Measurements from ENCODE around the gene CLEC14A. TPM values are rescaled to one million over a fixed set of nuclear protein-coding genes. Genes with fewer than 3 reads are reported as not detected.

Gene CLEC14A
- polyA plus RNA-seq, 1 donor = 24.4 TPM

GRCh38 chr14:38243696-38244240, 12.1 kb downstream of the CLEC14A start:
- no peak for DNase-seq

- DNase-seq = no peak
Observed at GRCh38 chr14:38238878-38239277, 17.0 kb downstream of the CLEC14A start.

- DNase-seq = no peak
Observed at GRCh38 chr14:38238332-38238731, 17.6 kb downstream of the CLEC14A start.

GRCh38 chr14:38233218-38233617, 22.7 kb downstream of the CLEC14A start:
- no peak for DNase-seq

- no peak for DNase-seq
Observed at GRCh38 chr14:38226366-38226765, 29.5 kb downstream of the CLEC14A start.

- no peak for DNase-seq
Observed at GRCh38 chr14:38225946-38226345, 29.9 kb downstream of the CLEC14A start.

- no peak for DNase-seq
Observed at GRCh38 chr14:38224338-38224737, 31.6 kb downstream of the CLEC14A start.

GRCh38 chr14:38221077-38221476, 34.8 kb downstream of the CLEC14A start:
- DNase-seq = no peak

- DNase-seq = no peak
Observed at GRCh38 chr14:38217553-38217952, 38.3 kb downstream of the CLEC14A start.

- DNase-seq = no peak
Observed at GRCh38 chr14:38213001-38213400, 42.9 kb downstream of the CLEC14A start.

GRCh38 chr14:38212111-38212510, 43.8 kb downstream of the CLEC14A start:
- no peak for DNase-seq

- DNase-seq = no peak
Observed at GRCh38 chr14:38211255-38211735, 44.6 kb downstream of the CLEC14A start.

GRCh38 chr14:38210587-38211216, 45.2 kb downstream of the CLEC14A start:
- DNase-seq = no peak

GRCh38 chr14:38209572-38210557, 46.0 kb downstream of the CLEC14A start:
- no peak for DNase-seq

- DNase-seq = no peak
Observed at GRCh38 chr14:38208618-38209562, 47.0 kb downstream of the CLEC14A start.

- DNase-seq = no peak
Observed at GRCh38 chr14:38207736-38208617, 47.9 kb downstream of the CLEC14A start, which contains the start of gene SSTR1. Gene SSTR1, plus strand, starts transcription at chr14:38207904. Its CDS starts 1,486 bp downstream, at chr14:38209390.

GRCh38 chr14:38207377-38207735, 48.5 kb downstream of the CLEC14A start:
- DNase-seq = no peak

- no peak for DNase-seq
Observed at GRCh38 chr14:38206689-38207376, 49.1 kb downstream of the CLEC14A start.

- DNase-seq = no peak
Observed at GRCh38 chr14:38205949-38206665, 49.8 kb downstream of the CLEC14A start.

Data from hindlimb muscle (tissue), 1 donor.